Central memory CD8-positive, alpha-beta T cell (primary cell): ENCODE measurements around the gene ARHGAP26.

Experiments used
- ATAC-seq: fragments of 150-1000 bp; cut with Tn5 transposase; replicated peaks from 2 replicates; pipeline ENCODE4 v1.10.0; 2022; ENCODE audit warnings: mild to moderate bottlenecking, moderate FRiP score, moderate number of reproducible peaks; ENCODE audit not compliant: poor library complexity, severe bottlenecking; ENCODE audit errors: extremely low read depth
- DNase-seq, 2 donors: peaks; one replicate each; pipeline ENCODE4 v3.0.0; 2021; ENCODE audit warnings: low spot score in 2 of 2
- H3K27ac Mint-ChIP-seq: one replicate; pipeline ENCODE4 v1.8.0; 2022; ENCODE audit warnings: low read depth, mild to moderate bottlenecking, moderate library complexity, mixed read lengths
- H3K27me3 Mint-ChIP-seq: one replicate; pipeline ENCODE4 v1.8.0; 2022; ENCODE audit warnings: mixed read lengths
- H3K36me3 Mint-ChIP-seq: one replicate; pipeline ENCODE4 v1.8.0; 2022; ENCODE audit warnings: mild to moderate bottlenecking, moderate library complexity, mixed read lengths; ENCODE audit not compliant: insufficient read depth
- H3K4me1 Mint-ChIP-seq: one replicate; pipeline ENCODE4 v1.8.0; 2022; ENCODE audit warnings: mixed read lengths
- H3K4me3 Mint-ChIP-seq: one replicate; pipeline ENCODE4 v1.8.0; 2022; ENCODE audit warnings: mild to moderate bottlenecking, moderate library complexity, mixed read lengths
- H3K9me3 Mint-ChIP-seq: one replicate; pipeline ENCODE4 v1.8.0; 2022; ENCODE audit warnings: mixed read lengths

ARHGAP26 gene

DNA sequence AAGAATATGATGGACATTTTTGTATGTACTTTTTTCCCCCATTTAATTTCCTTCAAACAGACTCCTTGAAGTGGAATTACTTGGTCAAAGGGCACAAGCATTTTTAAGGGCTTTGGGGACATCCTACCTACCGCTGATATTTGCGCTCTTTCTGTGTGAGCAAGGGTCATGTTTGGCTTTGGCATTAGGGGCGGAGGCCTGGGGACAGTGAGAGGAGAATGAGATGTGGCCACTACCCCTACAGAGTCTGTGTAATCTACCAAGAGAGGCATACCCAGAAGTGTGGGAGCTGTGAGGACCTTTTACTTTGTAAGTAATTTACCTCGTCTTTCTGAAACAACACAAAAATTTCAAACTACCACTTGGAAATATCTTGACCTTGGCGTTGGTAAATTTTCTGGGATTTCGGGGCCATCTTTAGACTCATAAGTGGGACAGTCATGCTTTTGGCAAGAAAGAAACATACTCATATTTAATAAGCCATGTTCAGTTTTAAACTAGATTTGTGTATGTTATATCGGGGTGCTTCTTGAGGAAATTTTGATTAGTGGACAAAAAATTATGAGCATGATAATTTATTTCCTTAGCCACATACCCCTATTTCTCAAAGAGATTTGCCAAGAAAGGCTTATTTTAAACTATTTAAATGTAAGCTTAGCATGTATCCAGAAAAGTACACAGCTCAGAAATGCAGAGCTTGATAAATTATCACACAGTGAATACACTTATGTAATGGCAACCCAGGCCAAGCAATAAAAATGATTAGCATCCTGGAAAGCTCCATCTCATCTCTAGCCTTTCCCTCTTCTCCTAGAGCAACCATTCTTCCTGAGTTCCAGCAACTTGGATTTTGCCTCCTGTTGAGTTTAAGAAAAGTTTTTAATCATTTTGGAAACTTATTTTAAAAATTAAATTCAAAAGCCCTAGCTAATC is 63.6 kb downstream of the ARHGAP26 start:
- Mint-ChIP-seq H3K9me3 (no peaks in the 10 kb centered on the region), H3K36me3 (peaks cover 3% of the 10 kb centered on the region), H3K4me3 (no peak overlapping the region), H3K27ac (peak overlapping the region; percentile 63), H3K4me1 (peaks cover 82% of the 10 kb centered on the region), H3K27me3 (no peaks in the 10 kb centered on the region)
- DNase-seq (no peak), ATAC-seq (no peak)

GRCh38 chr5:142834504-142834903 is 64.3 kb downstream of the ARHGAP26 start:
- DNase-seq (no peak), ATAC-seq (no peak)
- Mint-ChIP-seq H3K9me3 (no peaks in the 10 kb centered on the region), H3K36me3 (peaks cover 3% of the 10 kb centered on the region), H3K4me3 (no peak overlapping the region), H3K27me3 (no peaks in the 10 kb centered on the region), H3K27ac (peak overlapping the region; percentile 24), H3K4me1 (peaks cover 75% of the 10 kb centered on the region)

GRCh38 chr5:142835540-142835939 is 65.4 kb downstream of the ARHGAP26 start:
- Mint-ChIP-seq H3K27me3 (no peaks in the 10 kb centered on the region), H3K9me3 (no peaks in the 10 kb centered on the region), H3K27ac (peak overlapping the region; percentile 19), H3K4me3 (no peak overlapping the region), H3K36me3 (peaks cover 3% of the 10 kb centered on the region), H3K4me1 (peaks cover 71% of the 10 kb centered on the region)
- no peak for DNase-seq
- ATAC-seq: no peak

DNA sequence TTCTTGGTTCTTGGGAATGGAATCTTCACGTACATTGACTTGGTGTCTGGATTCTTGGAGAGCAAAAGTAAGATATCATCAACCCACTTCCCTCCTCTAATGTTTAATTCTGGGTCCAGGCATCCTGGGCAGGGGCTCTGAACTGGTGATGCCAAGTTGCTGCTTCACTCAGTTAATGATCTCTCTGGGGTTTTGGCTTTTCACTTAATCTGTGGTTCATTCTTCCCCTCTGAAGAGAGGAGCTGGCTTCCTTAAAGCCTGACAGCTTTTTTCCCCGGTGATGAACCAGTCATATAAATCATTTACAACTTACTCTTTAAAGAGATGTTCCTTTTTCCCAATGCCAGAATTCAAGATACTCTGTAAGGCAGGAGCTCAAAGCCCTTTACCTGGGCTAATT is 65.9 kb downstream of the ARHGAP26 start:
- ATAC-seq: no peak
- no peak for DNase-seq
- Mint-ChIP-seq H3K27ac (no peak overlapping the region), H3K9me3 (no peaks in the 10 kb centered on the region), H3K36me3 (peaks cover 3% of the 10 kb centered on the region), H3K4me1 (peaks cover 71% of the 10 kb centered on the region), H3K27me3 (no peaks in the 10 kb centered on the region), H3K4me3 (no peak overlapping the region)

DNA sequence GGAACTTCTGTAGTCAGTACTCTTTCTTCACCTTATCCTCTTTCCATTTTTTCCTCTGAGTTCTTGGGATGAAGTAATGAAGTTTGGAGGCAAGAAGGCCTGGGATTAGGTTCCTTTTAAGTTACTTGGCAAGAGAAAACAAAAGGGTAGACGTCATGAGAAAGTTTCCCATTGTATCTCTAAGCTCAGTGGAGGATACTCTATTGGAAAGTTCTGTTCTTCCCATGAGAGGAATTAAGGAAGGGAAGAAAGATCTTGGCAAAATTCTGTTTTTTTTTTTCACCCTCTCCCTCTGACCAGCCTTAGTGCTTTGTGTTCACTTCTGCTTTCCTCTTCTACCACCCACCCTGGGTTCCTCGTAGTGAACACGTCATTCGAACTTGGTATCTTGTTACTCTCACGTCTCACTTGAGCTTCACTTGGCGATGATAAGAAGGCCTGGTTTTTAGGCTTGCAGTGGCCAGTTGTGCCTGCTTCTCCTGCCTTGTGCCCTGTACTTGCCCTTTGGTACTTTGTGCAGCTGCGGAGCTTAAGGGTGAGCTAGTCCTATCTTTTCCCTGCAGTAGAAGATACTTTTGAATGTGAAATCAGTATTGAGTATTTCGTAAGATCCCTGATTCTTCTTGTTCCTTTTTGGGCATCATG is 67.0 kb downstream of the ARHGAP26 start:
- Mint-ChIP-seq H3K4me1 (peaks cover 71% of the 10 kb centered on the region), H3K4me3 (no peak overlapping the region), H3K27ac (no peak overlapping the region), H3K27me3 (no peaks in the 10 kb centered on the region), H3K36me3 (peaks cover 3% of the 10 kb centered on the region), H3K9me3 (no peaks in the 10 kb centered on the region)
- DNase-seq (no peak), ATAC-seq (peak; percentile 24)

- Mint-ChIP-seq H3K27me3 (no peaks in the 10 kb centered on the region), H3K4me3 (no peak overlapping the region), H3K4me1 (peaks cover 76% of the 10 kb centered on the region), H3K36me3 (peaks cover 5% of the 10 kb centered on the region), H3K27ac (no peak overlapping the region), H3K9me3 (no peaks in the 10 kb centered on the region)
- DNase-seq (no peak), ATAC-seq (no peak)
These were observed 68.7 kb downstream of the ARHGAP26 start for GRCh38 chr5:142838845-142839244.

DNA sequence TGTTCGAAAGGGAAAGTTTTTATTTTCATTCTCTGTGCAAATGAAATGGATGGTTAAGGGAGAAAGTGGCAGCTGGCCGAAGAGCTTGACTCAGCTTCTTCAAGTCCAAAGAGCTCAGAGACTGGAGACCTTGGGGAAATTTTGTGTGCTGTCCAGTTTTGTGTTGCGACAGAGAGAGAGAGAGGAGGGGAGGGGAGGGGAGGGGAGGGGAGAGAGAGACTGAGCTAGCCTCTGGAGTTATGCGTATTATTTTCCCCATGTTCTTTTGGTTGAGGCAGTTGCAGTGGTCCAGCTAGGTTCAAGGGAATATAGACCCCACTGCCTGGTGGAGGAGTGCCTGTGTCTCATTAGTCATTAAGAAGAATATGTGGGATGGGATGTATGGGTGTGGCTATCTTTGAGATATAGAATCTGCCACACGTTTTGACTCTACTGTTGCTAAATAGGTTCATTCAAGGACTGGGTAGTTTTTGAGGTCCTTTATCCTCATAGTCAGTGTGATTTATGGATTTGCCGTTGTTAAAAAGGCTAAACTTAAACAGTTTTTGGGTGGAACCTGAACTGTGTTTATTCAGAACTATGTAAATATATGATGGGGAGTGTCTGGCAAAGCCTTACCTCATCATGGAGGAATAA is 69.7 kb downstream of the ARHGAP26 start:
- H3K4me3 Mint-ChIP-seq: no peak overlapping the region
- no peaks in the 10 kb centered on the region for H3K27me3 Mint-ChIP-seq
- peak overlapping the region; percentile 19 for H3K27ac Mint-ChIP-seq
- no peaks in the 10 kb centered on the region for H3K9me3 Mint-ChIP-seq
- DNase-seq (no peak), ATAC-seq (no peak)
- peaks cover 4% of the 10 kb centered on the region for H3K36me3 Mint-ChIP-seq
- H3K4me1 Mint-ChIP-seq: peaks cover 76% of the 10 kb centered on the region

- no peak for ATAC-seq
- Mint-ChIP-seq H3K4me1 (peaks cover 76% of the 10 kb centered on the region), H3K27me3 (no peaks in the 10 kb centered on the region), H3K9me3 (no peaks in the 10 kb centered on the region), H3K4me3 (no peak overlapping the region), H3K36me3 (peaks cover 3% of the 10 kb centered on the region), H3K27ac (peak overlapping the region; percentile 19)
- DNase-seq: no peak
These were observed 70.4 kb downstream of the ARHGAP26 start for GRCh38 chr5:142840575-142840974.

DNA sequence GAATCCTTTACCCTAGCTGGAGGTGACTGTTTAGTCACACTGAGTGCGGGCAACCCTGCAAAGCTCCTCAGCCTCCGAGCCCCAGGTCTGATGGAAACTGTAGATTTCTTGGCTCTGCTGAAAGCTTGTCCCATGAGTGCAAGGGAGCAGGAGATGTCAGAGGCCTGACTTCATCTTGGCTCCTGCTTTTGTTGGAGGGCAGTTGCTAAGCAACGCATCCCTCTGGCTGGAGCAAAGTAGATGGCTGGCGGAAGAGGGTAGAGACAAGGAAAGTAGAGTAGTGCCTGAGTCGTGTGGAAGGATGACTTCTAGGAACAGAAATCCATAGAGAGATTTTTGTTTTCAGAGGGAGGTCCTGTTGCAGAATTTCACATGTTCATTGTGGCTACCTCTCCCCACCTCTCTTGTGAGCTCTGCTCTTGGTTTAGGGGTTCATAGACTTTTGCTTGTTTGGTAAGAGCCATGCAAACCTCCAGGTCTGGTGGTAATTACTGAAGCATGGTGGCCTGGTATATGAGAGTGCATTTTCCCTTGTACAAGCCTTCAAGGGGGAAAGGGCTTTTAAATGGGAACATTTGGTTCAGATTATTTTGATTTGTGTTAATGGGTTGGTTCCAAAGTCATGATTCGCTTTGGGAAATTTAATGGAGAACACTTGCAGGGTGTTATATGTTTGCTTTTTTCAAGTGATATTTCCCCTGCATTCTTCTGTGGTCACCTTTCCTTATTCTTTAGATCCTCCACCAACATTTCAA is 71.5 kb downstream of the ARHGAP26 start:
- peaks cover 76% of the 10 kb centered on the region for H3K4me1 Mint-ChIP-seq
- no peaks in the 10 kb centered on the region for H3K27me3 Mint-ChIP-seq
- no peak for DNase-seq
- no peaks in the 10 kb centered on the region for H3K9me3 Mint-ChIP-seq
- ATAC-seq: no peak
- no peak overlapping the region for H3K4me3 Mint-ChIP-seq
- peaks cover 3% of the 10 kb centered on the region for H3K36me3 Mint-ChIP-seq
- peak overlapping the region; percentile 19 for H3K27ac Mint-ChIP-seq

GRCh38 chr5:142842994-142843905 is 73.1 kb downstream of the ARHGAP26 start:
- DNase-seq: no peak
- no peak for ATAC-seq
- H3K36me3 Mint-ChIP-seq: peaks cover 2% of the 10 kb centered on the region
- peaks cover 78% of the 10 kb centered on the region for H3K4me1 Mint-ChIP-seq
- H3K9me3 Mint-ChIP-seq: no peaks in the 10 kb centered on the region
- no peaks in the 10 kb centered on the region for H3K27me3 Mint-ChIP-seq
- H3K4me3 Mint-ChIP-seq: no peak overlapping the region
- peak overlapping the region; percentile 62 for H3K27ac Mint-ChIP-seq

GRCh38 chr5:142844866-142845265 is 74.7 kb downstream of the ARHGAP26 start:
- peak overlapping the region; percentile 60 for H3K27ac Mint-ChIP-seq
- no peaks in the 10 kb centered on the region for H3K27me3 Mint-ChIP-seq
- no peaks in the 10 kb centered on the region for H3K9me3 Mint-ChIP-seq
- DNase-seq (no peak), ATAC-seq (no peak)
- H3K36me3 Mint-ChIP-seq: peaks cover 2% of the 10 kb centered on the region
- H3K4me3 Mint-ChIP-seq: peak overlapping the region; percentile 57
- peaks cover 94% of the 10 kb centered on the region for H3K4me1 Mint-ChIP-seq
